Measurements from ENCODE around the gene RXRA.
"Not testable (repeated sequence)": the region's sequence is repeated elsewhere in the genome, so short reads cannot be mapped to it uniquely, and the experiment has no call there.

RXRA gene

DNA sequence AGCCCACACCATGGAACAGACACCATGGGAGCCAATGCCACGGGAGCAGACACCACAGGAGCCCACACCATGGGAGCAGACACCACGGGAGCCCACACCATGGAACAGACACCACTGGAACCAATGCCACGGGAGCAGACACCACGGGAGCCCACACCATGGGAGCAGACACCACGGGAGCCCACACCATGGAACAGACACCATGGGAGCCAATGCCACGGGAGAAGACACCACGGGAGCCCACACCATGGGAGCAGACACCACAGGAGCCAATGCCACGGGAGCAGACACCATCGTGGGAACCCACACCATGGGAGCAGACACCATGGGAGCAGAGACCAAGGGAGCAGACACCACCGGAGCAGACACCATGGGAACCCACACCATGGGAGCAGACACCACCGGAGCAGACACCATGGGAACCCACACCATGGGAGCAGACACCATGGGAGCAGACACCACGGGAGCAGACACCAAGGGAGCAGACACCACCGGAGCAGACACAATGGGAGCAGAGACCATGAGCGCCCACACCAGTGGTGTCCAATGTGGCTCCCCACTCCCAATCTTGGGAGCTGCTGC, 17.5 kb upstream of the RXRA start:
- DNase-seq (ENCODE audit: low spot score): not testable (repeated sequence)

DNA sequence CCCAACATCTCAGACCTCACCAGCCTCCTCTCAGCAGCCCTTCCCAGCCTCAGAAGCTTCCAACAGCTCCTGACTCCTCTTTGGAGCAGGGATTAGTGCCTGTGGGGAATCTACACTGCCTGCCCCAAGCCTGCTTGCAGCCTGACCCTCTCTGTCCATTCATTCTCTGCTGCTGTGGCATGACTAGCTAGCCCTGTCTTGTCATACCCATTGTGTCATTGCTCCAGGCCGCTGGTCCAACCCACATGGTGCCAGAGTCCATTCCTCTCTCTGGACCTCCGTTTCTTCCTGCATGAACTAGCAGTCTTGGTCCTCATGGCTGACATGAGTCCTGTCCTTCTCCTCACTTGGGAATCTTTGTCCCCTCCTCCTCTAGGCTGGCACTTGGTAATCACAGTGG, 12.8 kb upstream of the RXRA start:
- no peak for DNase-seq (ENCODE audit: low spot score)

DNA sequence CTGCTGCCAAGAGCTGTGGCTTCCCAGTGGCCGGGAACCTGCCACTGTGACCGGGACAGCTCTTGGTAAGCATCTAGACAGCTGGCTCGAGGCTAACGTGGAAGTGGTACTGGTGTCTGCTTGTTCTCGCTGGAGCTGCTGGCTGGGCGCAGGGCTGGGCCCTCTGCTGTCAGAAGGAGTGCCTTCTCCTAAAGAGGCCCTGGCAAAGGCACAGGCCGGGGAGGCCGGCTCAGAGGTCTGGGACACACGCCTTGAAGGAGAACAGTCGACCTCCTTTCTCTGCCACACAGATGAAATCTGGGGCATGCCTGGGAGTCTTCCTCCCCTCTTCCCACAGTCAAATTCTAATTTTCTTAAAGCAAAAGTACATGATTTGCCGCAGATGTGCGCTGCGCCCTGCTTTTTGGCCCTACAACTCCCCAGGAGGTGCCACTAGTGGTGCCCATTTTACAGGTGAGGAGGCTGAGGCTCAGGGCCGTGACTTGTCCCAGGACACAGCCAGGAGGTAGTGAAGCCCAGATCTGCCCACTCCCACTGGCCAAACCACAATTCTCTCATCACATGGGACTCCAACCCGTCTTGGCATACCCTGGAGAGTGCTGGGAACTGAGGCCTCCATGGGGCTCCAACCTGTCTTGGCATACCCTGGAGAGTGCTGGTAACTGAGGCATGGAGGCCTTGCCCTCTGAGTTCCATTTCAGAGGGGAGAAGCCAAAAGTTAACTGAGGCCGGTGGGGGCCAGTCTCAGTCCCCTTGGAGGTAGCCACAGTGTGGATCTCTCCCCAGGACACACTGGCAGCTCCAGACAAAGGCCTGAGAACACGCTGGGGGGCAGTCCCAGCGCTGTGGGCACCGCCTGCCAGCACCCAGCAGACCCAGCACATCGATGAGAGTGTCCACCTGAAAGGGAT, 12.0 kb upstream of the RXRA start:
- no peak for DNase-seq (ENCODE audit: low spot score)

DNA sequence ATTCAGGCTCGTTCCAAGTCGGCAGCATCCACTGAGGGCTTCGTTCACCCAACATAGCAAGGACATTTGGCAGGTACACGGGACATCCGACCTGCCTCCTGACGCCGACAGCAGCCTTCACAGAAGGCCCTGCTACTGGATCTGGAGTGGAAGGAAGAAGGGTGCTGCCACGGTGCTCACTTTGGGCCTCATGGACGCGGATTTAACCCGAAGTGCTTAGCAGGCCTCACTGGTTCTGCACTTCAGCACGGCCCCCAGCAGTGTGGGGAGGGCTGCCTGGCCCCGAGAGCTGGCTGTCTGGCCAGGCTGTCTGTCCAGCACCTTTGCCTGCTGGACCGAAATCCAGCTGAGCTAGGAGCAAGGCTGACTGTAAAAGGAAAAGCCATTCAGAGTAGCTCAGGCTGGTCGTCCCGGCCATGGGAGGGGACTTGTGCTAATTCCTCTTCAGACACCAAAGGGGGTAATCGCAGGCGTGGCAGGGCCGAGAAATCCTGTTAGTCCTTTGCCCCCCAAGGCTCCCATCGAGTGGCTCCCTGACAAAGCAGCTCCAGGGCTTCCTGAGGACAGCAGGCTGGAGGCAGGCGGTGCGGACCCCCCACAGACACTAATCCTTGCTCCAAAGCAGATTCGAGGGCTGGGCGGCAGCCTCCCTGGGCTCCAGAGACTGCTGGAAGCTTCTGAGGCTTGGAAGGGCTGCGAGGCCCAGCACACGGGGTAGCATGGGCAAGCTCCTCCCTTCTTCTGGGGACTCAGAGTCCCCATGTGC, 11.1 kb upstream of the RXRA start:
- no peak for DNase-seq (ENCODE audit: low spot score)

DNA sequence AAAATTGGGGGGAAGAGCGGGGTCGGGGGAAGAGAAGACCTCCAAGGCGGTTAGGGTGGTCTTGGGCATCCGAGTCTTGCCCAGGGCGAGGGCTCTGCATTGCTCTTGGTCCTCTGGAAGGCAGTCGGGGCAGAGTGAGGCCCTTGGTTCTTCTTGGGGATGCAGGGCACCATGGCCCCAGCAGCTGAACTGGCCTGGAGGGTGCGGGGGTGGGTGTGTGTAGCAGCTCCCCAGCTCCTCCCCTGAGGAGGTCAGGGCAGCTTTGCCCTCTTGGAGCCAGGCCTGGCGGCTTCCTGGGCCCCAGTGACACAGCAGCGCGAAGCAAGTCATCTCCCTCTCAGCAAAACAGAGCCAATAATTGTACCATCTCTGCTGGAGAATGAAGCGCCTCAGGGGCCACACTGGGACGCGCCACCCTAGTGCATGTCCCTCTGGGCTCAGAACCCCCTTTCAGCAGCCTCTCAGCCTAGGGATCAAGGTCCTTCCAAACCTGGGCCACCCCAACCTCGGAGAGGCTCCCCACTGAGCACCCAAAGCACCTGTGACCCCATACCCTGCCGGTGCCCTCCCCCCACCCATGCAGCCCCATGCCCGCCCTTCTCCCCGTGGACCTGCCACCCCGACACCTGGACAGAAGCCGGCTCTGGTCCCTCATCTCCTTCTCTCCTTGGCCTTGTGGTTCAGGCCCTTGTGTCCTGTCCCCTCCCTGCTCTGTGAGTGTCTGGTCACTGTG, 10.4 kb upstream of the RXRA start:
- DNase-seq (ENCODE audit: low spot score): no peak

DNA sequence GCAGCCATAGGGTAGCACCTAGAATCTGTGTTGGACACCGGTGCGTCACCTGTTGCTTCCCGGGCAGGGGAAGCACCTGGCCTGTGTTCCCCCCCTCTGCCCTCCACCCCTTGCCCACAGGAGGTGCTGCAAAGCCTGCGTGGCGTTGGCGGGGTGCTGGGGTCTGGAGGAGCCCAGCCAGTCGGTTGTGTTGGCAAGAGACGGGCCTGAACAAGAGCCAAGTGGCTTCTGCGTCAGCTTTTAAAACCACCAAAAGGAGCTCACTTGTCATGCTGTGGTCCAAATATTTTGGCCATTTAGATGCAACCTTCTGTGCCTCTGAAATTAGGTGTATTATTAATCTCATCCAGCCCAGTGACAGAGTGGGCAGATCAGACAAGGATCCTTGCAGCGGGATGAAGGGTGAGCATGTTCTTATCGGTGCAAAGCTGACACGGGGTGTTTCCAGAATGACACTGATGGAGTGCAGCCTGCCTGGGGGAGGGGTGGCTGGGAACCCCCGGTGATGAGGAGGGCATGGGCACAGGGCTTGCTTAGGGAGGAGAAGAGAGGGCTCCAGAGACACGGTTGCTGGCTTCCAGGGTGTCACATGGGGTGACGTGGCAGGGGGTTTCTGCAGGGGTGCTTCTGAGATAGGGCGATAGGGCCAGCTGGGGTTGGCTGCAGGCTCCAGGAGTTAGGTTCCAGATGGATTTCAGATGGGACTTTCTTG, 9.7 kb upstream of the RXRA start:
- no peak for DNase-seq (ENCODE audit: low spot score)

DNA sequence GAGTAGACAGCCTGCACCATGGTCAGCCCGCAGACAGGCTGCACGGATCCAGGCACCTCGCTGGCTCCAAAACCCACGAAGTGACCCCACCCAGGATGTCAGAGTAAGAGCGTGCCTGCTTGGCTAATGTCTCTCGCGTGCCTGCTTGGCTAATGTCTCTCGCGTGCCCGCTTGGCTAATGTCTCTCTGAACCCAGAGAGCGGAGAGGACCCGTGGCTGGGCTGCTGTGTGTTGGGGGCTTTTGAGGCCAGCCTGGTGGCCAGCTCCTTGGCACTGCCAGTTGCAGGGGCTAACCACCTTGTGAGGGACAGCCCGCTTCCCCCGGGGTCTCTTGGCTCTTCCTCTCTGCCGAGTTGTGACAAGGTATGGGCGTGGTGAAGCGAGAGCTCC, 8.9 kb upstream of the RXRA start:
- no peak for DNase-seq (ENCODE audit: low spot score)

DNA sequence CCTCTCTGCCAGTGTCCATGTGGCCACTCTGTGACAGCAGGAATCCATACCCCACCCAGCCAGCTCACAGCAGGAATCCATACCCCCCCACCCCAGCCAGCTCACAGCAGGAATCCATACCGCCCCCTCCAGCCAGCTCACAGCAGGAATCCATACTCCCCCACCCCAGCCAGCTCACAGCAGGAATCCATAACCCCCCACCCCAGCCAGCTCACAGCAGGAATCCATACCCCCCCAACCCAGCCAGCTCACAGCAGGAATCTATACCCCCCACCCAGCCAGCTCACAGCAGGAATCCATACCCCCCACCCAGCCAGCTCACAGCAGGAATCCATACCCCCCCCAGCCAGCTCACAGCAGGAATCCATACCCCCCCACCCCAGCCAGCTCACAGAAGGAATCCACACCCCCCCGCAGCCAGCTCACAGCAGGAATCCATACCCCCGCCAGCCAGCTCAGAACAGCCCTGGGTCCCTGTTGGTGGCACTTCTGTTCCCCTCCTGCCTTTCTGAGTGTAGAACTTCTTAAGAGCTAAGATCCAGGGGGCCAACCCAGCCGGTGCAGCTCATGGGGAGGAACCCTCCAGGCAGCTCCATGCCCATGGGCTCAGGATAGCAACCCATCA, 8.4 kb upstream of the RXRA start:
- no peak for DNase-seq (ENCODE audit: low spot score)

DNA sequence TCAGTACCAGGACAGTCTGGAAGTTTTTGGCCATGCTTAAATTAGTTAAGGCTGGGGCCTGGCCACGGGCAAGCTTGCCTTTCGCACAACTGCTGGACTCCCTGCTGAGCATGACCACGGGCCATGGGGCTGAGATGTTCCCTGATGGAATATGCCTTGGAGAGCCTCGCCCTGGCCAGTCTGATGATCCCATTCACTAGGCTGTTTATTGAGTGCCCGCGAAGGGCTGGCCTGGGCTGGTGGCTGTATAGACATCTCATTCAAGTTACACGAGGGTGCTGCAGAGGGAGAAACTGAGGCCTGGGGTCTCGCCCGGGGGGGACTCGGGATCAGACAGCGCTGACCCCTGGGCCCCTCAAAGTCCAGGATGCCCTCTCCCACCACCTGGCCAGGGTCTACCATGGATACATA, 7.8 kb upstream of the RXRA start:
- DNase-seq (ENCODE audit: low spot score): no peak

DNA sequence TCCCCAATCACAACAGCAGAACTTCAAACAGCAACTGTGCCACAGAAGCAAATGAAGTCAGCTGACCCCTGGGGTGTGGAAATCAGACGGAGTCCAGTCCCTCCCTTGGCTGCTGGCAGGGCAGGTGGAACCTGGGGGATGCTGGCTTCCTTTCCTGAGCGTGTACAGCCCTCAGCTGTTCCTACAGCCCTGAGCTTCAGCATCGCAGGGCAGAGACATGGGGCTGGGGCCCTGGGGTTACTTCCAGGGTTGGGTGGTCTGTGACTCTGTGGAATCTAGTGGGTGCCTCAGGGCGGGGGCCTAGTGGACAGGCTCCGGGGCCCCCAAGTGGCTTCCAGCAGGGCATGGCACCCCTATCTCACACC, 7.3 kb upstream of the RXRA start:
- no peak for DNase-seq (ENCODE audit: low spot score)

DNA sequence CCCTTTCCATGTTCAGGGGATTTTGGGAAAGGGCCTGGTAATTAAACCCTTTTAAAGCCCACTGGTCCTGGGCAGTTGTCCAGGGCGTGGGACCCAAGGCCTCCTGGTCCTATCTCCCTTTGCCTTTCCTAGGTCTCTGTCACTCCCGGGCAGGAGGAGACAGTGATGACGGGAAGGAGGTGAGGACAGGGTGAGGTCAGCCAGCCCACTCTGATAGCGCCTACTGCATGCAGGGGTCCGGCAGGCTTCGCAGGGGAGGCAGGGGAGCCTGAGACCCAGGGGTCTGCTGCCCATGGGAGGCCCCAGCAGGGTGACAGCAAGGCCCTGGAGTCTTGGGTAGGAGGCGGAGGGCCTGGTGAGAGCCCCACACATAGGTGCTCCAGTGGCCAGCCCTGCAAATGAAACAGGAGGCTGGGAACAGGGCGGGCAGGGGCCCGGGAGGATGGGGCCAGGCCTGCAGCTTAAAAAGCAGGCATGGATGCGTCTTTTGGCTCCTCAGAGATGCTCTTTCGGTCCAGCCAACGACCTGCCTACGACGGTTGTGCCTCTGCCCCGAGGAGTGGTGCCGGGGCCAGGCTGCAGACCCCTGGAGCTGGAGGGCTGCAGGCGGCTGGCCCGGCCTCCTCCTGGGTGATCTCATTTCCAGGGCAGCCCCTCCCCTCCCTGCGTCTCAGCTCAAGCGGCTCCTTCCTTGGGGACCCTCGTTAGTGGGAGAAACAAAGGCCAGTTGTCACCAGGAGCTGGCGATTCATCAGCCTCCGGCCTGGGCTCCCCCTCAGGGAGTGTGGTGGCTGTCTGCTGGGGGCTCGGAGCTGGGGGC, 6.7 kb upstream of the RXRA start:
- DNase-seq (ENCODE audit: low spot score): no peak

DNA sequence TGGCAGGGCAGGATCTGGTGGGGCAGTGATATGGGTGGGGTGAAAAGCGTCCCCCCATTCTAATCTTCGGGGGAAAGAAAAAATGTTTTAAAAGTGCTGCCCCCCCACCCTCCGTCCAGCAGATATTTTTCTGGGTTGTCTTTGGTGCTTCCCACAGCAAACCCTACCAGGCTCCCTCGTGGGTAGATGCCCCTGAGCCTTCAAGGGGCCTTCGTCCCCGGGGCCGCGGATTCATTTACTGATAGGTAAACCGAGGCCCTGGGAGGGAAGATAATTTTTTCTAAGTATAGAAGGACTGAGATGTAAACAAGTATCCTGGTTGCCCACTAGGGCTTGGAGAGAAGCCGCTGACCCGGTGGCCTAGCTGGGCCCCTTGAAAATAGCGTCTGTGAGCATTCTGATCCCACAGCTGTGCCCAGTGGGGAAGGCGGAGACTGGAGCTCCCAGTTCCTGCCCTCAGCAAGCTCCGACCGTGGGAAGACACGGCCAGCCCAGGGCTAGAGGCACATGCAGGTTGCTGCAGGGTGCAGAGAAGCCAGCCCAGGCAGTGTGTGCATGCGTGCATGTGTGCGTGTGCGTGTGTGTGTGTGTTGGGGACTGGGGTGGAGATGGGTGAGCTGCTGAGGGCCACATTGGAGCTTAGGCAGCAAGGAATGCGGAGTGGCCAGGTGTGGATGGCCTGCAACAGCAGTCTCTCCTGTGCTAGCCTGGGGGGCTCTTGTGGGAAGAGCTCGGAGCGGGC, 6.0 kb upstream of the RXRA start:
- no peak for DNase-seq (ENCODE audit: low spot score)

DNA sequence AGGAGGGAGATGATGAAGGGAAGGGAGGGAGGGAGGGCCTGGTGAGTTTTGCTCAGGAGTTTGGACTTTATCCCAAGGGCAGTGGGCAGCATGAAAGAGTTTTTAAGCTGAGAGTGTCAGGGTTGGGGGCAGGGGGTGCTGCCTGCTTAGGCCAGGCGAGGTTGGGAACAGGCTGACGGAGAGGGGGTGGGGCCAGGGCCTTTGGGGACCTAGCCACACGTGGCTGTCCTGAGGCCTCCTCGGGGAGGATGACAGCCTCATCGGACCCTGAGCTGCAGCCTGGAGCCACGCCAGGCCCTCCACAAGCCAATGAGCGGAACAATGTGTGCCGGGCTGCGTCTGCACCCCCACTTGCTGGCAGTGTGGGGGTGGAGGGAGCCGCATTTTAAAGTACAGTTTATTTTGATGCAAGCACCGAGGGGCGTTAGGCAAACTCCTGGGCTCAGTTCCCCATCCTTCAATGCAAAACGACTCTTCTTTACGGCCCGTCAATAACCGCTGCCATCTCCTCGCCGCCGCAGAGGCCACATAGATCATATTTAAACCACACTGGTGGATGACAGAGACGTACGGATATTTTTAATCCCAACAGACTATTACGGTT, 5.3 kb upstream of the RXRA start:
- DNase-seq (ENCODE audit: low spot score): no peak

DNA sequence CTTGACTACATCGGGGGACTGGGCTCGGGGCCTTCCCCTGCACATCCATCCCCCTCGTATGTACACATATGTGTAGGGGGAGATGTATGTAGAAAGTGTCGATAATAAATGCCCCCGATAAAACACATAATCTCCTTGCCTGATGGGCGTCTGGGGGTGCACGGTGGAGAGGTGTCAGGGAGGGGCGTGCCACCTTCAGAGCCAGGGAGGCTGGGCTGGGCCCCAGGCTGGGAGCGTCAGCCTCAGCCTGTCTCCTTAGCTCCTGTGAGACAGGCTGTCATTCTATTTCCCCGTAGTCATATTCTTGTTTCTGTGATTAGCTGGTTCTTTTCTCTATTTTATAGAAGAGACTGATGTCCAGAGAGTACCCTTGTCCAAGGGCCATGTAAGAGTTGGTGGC, 4.7 kb upstream of the RXRA start:
- no peak for DNase-seq (ENCODE audit: low spot score)

DNA sequence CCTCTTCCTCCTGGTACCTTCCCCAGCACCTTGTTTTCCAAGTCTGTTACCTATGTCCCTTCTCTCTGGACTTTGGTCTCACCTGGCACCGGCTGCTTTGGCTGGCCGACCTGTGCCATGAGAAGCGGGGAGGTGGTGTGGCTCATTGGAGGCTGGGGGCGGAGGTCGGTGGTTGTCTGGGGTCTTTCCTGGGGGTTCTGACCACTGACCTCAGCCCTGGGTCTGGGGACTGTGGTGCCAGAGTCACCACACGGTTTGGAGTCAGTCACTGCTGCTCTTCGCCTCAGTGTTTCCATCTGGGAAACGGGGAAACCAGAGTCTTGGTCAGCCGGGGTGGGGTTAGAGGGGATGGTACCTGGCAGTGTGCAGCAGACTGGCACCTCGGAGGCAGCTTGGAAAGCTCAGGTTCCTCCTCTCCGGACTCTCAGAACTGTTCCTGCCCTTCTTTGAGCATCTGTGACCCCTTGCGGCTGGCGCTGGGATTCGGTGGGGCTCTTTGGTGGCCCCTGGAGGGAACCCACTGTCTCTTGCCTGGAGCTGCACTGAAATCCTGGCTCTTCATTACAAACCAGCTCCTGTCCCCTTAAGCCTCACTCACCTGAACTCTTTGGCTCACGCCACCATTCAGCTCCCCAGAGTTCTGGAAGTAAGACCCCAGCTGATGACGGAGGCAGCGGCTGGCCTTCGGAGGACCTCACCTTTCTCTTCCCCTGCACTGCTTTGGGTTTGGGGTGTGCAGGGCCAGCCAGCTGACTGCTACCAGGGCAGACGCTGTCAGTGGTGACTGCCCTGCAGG, 4.1 kb upstream of the RXRA start:
- no peak for DNase-seq (ENCODE audit: low spot score)

DNA sequence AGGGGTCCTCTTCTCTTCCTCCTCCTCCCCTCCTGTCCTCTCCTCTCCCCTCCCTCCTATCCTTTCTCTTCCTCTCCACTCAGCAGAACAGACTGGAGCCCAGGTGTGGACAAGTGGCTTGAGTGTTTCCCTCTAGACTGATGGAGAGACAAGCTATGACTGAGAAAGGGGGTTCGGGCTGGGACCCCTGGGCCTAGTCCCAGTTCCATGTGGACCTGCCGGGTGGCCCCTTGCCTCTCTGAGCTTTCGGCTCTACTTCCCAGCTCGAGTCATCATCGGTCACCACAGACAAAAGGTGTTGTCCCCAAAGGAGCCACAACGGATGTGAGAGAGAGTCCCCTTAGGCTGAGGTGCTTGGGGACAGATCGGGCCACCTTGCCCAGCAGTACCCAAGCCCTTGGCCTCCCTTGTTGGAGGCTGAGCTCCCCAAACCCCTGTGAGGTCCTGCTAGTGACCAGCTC, 3.4 kb upstream of the RXRA start:
- no peak for DNase-seq (ENCODE audit: low spot score)

DNA sequence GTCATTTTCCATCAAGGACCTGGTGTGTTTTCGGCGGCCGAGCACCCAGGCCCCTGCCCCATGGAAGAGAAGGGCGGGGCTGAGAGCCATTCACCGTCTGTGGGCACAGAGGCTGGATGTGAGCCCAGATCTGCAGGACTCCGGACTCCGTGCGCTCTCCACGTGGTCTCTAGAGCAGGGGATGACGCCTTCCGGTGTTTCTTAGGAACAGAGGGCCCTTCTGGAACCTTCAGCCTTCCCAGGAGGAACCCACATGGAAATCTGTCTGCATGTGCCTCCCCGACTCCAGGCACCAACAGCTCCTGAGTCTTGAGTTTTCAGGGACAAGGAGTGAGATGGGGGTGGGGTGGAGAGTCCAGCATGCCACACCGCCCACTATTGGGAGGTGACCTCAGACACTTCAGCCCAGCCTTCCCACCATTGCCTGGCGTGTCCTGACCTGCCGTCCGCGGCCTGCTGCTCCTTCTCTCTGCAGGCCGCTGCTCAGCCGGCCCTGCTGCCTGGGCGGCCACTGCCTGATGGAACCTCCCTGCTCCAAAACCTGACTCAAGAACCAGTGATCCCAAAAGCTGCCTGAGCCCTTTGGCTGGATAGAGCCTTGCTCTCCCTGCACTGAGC, 2.4 kb upstream of the RXRA start:
- no peak for DNase-seq (ENCODE audit: low spot score)
